Esophagus muscularis mucosa (tissue), 4 donors: ENCODE measurements around the gene ZNF423. TPM values are rescaled to one million over a fixed set of nuclear protein-coding genes. Genes with fewer than 3 reads are reported as not detected.

Experiments
- DNase-seq: peaks from one replicate; pipeline ENCODE4 v3.0.0-alpha.2; 2017; ENCODE audit errors: extremely low spot score
- H3K27ac ChIP-seq, 4 donors: fragments of 200-600 bp; sonication (generic); replicated peaks in 1 of 4; 1 replicate in 3 of 4; 2 replicates in 1 of 4; pipeline ENCODE4 v1.5.1; 2016 to 2019; ENCODE audit warnings: mild to moderate bottlenecking in 1 of 4
- H3K27me3 ChIP-seq, 4 donors: fragments of 200-600 bp; sonication (generic); one replicate each; pipeline versions ENCODE4 v1.5.1 to v1.6.0; 2016 to 2019
- H3K36me3 ChIP-seq, 4 donors: fragments of 200-600 bp; sonication (generic); one replicate each; pipeline ENCODE4 v1.5.1; 2016 to 2019
- H3K4me1 ChIP-seq, 4 donors: fragments of 200-600 bp; sonication (generic); one replicate each; pipeline ENCODE4 v1.5.1; 2016 to 2019
- H3K4me3 ChIP-seq, 4 donors: fragments of 200-600 bp; sonication (generic); 1 replicate in 2 of 4; 2 replicates in 2 of 4; pipeline ENCODE4 v1.5.1; 2016 to 2019; ENCODE audit warnings: mild to moderate bottlenecking in 4 of 4, moderate library complexity in 1 of 4
- H3K9me3 ChIP-seq, 4 donors: fragments of 200-600 bp; sonication (generic); 1 replicate in 3 of 4; 2 replicates in 1 of 4; pipeline ENCODE4 v1.5.1; 2016 to 2019
- CTCF ChIP-seq, 3 experiments: fragments of 200-600 bp in 2 of 3; fragments of 450-650 bp in 1 of 3; sonication (generic) in 2 of 3; IDR thresholded peaks; one replicate each; pipeline ENCODE4 v1.5.1; 2017 to 2019; ENCODE audit warnings: antibody characterized with exemption in 3 of 3, mild to moderate bottlenecking in 2 of 3, moderate library complexity in 1 of 3
- EP300 ChIP-seq: sonication (generic); formaldehyde crosslinking; IDR thresholded peaks from one replicate; pipeline ENCODE4 v1.6.1; 2017; ENCODE audit warnings: antibody characterized with exemption
- POLR2A ChIP-seq: fragments of 450-650 bp; IDR thresholded peaks from one replicate; pipeline ENCODE4 v1.6.1; 2017; ENCODE audit warnings: antibody characterized with exemption, moderate library complexity, mild to moderate bottlenecking, low read depth
- POLR2AphosphoS5 ChIP-seq, 2 donors: sonication (generic); formaldehyde crosslinking; IDR thresholded peaks; one replicate each; pipeline ENCODE4 v1.6.1; 2017; ENCODE audit warnings: antibody characterized with exemption in 2 of 2
- whole genome bisulfite sequencing: methylation state at CpG from one replicate; pipeline ENCODE4 v1.1.5; 2018; 5-methylcytosine and 5-hydroxymethylcytosine counted together
- intact Hi-C: fragments of 100-400 bp; cut with DNase I; formaldehyde crosslinking; loops from one replicate; pipeline ENCODE4 v1.15.1; 2023
- total RNA-seq, 4 donors: library from RNA; depleted of rRNA; stranded (reverse); fragments of >200 nt; gene quantifications; one replicate each; pipeline versions ENCODE4 v1.1.0 to v1.2.1, GENCODE V29; 2016

The ZNF423 gene
- total RNA-seq, 4 donors from 2014 or later, result 8.7 to 22.5 (median 10.3) TPM

DNA sequence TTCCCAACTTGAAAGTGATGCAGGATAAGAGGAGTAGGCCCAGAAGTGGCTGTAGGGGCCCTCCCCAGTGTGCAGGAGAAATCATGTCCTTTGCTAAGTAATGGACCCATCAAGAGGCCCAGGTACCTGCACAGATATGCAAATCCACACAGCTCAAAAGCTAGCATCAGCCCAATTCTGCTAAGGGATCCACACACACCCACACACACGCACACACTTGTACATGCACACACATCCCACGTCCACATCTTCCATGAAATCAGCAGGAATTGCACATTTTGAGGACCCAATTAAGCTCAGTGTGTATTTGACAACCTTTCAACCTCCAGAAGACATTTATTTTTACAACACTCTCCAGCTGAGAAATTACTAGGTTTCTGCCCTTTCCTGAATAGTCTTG lies 297.5 kb downstream of the ZNF423 start:
- H3K36me3 ChIP-seq, result no peaks in the 10 kb centered on the region
- H3K4me3 ChIP-seq, result no peak overlapping the region
- 97% methylated on average over 2 of the region's 2 CpGs for WGBS
- no peak for TF ChIP-seq POLR2A
- TF ChIP-seq EP300, result no peak
- no peak for TF ChIP-seq CTCF (IDR thresholded peaks at IDR 0.05)
- no peak for TF ChIP-seq POLR2AphosphoS5 (IDR thresholded peaks at IDR 0.05)
- no peaks in the 10 kb centered on the region for H3K9me3 ChIP-seq
- no peak for DNase-seq
- no peak overlapping the region for H3K27ac ChIP-seq
- H3K27me3 ChIP-seq, result no peaks in the 10 kb centered on the region
- intact Hi-C loops, result no loop called here
- peaks cover 0 to 9% (median 3%) of the 10 kb centered on the region in 4 donors for H3K4me1 ChIP-seq

DNA sequence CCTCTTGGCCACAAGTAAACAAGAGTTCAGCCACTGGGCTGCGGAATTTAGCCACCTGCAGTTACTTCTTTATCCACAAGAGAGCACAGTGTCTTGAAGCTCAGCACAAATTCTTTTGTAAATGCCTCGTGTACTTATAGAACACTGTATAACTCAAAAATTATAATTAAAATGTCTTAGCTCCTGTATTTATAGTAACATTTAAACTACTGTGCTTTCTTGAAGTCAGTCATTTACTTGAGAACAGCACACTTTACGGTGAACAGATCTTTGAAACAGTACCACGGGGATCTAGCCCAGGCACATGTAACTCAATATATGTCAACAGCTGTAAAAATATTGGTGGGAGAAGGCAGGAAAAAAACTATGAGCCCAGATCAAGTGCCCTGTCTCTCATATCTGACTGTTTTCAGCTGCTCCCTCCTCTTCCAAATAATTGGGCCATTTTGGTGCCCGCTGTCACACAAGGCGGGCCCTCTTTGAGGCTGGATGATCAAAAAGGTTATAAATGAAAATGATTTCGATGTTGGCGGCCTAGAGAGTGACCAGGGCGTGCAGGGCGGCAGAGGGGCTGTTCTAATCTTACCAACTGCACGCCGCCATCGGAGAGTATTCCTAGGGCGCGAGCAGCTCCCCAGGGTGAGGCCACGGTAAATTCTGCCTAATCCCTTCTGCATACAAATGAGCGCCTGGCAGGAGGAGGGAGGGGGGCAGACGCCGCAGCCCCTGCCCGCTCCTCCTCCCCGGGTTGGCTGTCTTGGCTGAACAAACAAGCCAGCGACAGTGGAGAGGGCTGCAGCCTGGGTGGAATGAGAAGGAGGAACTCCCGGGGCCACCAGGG lies 299.1 kb downstream of the ZNF423 start:
- 78% methylated on average over 23 of the region's 23 CpGs for WGBS
- Histone ChIP-seq H3K27ac (no peak overlapping the region), H3K9me3 (no peaks in the 10 kb centered on the region), H3K4me3 (no peak overlapping the region), H3K36me3 (no peaks in the 10 kb centered on the region), H3K27me3 (no peaks in the 10 kb centered on the region), H3K4me1 (peaks cover 0 to 9% (median 3%) of the 10 kb centered on the region in 4 donors)
- DNase-seq, result no peak
- TF ChIP-seq CTCF (IDR thresholded peaks at IDR 0.05), result peak in 2 of 3 experiments; percentile 47
- no peak for TF ChIP-seq POLR2AphosphoS5 (IDR thresholded peaks at IDR 0.05)
- no peak for TF ChIP-seq POLR2A
- no peak for TF ChIP-seq EP300
- intact Hi-C loops, result no loop called here

DNA sequence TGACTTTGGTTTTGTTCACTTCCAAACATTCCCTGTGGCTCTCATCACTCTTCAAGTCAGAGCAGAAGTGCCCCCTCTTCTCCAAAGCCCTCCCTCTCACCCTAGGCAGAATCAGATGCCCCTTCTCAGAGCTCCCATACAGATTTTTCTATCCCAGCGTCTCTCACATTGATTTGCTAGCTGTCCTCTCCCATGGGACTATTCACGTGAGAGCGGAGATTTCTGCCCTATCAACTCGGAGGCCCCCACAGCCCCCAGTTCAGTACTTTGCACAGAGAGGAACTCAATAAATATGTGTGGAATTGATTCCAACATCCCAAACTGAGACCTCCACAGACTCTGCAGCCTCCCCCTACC lies 299.7 kb downstream of the ZNF423 start:
- H3K27me3 ChIP-seq, result no peaks in the 10 kb centered on the region
- H3K36me3 ChIP-seq, result no peaks in the 10 kb centered on the region
- H3K4me1 ChIP-seq, result peaks cover 0 to 9% (median 3%) of the 10 kb centered on the region in 4 donors
- no peak for DNase-seq
- no peaks in the 10 kb centered on the region for H3K9me3 ChIP-seq
- no peak overlapping the region for H3K4me3 ChIP-seq
- no peak overlapping the region for H3K27ac ChIP-seq
- WGBS, result 72% methylated on average over 4 of the region's 4 CpGs
- TF ChIP-seq POLR2A (no peak), POLR2AphosphoS5 (IDR thresholded peaks at IDR 0.05) (no peak), CTCF (IDR thresholded peaks at IDR 0.05) (no peak), EP300 (no peak)
- intact Hi-C loops, result no loop called here

- WGBS, result 68% methylated on average over 3 of the region's 3 CpGs
- intact Hi-C loops, result no loop called here
Observed at GRCh38 chr16:49554681-49555080, 301.2 kb downstream of the ZNF423 start.

More at GRCh38 chr16:49554681-49555080, 301.2 kb downstream of the ZNF423 start:
- Histone ChIP-seq H3K9me3 (no peaks in the 10 kb centered on the region), H3K27ac (no peak overlapping the region), H3K36me3 (no peaks in the 10 kb centered on the region), H3K4me3 (no peak overlapping the region), H3K27me3 (no peaks in the 10 kb centered on the region), H3K4me1 (peaks cover 0 to 9% (median 3%) of the 10 kb centered on the region in 4 donors)
- no peak for TF ChIP-seq POLR2A
- TF ChIP-seq POLR2AphosphoS5 (IDR thresholded peaks at IDR 0.05), result no peak
- TF ChIP-seq EP300, result no peak
- TF ChIP-seq CTCF (IDR thresholded peaks at IDR 0.05), result no peak
- no peak for DNase-seq
